ENCODE measurements around the gene MLST8. TPM values are rescaled to one million over a fixed set of nuclear protein-coding genes. Genes with fewer than 3 reads are reported as not detected.

MLST8 gene, protein sequence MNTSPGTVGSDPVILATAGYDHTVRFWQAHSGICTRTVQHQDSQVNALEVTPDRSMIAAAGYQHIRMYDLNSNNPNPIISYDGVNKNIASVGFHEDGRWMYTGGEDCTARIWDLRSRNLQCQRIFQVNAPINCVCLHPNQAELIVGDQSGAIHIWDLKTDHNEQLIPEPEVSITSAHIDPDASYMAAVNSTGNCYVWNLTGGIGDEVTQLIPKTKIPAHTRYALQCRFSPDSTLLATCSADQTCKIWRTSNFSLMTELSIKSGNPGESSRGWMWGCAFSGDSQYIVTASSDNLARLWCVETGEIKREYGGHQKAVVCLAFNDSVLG
- 16.0 and 25.6 TPM in 2 replicates for total RNA-seq

DNA sequence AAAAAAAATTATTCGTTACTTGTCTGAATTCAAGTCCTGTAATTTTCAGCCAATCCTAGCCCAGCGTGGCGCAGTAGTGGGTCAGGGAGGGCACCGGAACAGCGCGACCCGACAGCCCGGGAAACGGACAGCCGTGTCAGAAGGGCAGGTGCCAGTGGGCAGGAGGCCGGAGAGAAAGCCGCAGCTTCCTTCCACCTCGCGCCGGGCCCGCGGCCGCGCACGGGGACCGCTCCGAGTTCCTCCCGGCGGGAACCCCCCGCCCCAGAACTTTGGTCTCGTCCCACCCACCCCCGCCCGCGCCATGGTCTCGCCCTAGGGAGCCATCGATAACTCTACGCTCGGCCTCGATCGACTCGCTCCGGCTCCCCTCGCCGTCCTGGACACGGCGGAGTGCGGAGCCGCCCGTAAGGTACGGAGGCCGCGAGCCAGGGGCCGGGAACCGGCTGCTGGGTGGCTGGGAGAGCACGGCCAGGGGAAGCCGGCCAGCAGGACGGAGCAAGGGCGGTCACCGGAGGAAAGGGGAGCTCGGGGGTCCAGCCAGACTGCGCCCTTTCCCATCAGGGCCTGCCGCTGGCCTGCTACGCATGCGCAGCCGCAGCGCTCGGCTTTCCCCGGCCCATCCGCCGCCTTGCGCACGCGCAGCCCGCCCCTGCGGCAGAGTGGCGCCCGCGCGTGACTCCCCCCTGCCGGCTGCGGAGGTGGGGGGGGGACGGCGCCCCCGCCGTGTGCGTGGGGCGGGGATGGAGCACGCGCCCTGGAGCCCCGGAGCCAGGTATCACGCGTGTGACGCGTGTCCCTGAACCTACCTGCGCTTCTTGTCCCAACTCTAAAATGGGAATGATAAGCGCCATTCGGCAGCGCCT is at the start of gene MLST8:
MLST8 (plus strand) TSS at position 351 of the 863 bp plus-strand sequence. CDS start 632 bp downstream, outside the sequence.
- DNase-seq: peak; percentile 90

DNA sequence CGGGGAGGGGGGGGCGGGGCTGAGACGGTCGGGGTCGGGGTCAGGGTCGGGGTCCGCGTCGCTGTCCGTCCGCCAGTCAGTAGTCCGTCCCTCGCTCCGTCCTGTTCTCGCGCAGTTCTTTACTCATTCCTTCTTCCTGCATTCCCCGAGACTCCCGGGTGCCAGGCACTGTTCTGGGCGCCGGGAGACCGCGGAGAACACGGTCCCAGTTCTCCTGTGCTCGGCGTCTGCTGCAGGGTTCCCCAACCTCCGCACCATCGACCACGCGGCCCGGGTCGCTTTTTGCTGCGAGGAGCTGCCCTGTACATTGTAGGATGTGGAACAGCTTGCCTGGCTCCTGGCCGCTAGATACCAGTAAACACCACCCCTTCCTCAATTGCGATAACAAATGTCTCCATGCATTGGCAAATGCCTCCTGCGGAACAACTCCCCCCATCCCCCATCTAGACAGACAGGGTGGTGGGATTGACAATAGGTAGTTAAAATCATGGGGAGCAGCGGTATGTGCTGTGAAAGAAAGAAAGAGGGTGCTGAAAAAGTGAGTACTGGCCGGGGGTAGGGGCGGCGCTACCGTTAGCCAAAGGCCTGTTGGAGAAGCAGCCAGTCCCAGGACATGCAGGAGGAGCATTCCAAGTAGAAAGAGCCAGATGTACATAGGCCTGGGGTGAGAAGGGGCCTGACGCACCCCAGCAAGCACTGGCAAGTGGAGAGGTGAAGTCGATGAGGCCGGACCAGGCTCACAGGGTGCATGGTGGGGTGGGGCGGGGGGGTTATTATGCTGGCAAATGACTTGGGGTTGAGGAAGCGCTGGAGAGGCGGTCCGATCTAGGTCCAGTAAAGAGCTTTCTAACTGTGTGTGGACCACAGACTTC is 49.0 kb upstream of the MLST8 start:
- peak; percentile 63 for DNase-seq

DNA sequence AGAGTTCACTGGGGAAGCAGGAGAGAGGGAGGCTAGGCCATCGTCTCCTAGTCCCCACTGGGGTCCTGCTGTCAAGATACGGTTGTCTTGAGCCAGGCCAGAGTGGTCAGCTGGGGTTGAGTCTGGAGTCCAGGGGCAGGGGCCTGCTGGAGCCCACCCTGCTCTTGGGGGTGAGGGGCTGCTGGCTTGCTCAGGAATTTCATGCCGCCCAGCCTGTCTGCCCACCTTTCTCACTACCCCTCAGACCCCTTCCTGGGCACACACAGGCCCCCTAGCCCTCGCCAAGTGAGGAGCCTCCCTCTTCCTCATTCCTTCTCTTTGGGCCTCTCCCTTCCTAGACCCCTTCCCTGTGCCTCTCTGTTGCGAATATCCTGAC is 48.4 kb upstream of the MLST8 start:
- no peak for DNase-seq

DNA sequence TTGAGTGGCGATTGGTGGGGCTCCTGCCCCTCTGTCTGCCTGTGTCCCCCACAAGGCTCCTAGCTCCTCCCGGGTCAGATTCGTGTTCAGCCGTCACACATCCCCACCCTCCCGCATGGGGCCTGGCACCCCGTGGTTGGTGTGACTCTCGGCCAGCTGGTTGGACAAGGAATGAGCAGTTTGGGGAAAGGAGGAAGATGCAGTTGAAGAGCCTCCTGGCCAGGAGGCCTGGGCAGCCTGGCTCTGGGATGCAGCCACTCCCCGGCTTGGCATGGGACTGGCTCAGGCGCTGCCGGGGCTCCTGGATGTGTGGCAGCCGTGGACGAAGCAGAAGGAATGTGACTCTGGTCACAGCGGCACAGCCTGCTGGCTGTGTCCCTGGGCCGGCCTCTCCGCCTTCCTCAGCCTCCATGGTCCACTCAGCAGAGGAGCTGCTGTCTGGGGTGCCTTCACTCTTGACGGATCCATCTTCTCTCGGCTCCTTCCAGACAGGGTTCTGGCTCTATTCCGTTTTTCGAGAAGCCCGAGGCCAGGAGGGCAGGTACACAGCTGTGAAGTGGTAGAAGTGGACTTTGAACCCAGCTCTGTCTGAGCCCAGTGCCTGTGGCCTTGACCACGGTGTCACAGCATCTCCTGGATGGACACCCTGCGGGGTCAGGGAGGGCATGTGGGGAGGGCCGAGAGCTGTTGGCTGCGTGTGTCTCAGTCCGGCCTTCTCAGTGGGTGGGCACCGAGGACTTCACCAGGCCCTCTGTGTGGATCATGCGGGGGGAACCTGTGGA is 47.6 kb upstream of the MLST8 start:
- no peak for DNase-seq

DNA sequence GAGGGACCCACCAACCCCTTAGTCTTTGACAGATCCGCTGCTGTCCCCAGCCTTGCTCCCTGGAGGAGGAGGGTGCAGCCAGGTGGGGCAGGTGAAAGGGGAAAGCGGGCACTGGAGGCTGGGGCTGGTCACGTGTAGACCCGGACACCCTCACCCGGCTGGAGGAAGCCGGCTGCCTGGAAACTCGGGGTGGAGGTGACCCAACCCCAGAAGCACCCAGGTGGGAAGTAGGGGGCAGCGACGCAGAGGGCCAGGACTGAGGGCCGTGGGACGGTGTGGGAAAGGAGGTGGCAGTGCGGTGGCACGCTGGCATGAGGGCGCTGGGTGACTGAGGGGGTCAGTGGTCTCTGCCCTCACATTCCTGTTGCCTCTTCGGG is 47.0 kb upstream of the MLST8 start:
- DNase-seq: no peak

DNA sequence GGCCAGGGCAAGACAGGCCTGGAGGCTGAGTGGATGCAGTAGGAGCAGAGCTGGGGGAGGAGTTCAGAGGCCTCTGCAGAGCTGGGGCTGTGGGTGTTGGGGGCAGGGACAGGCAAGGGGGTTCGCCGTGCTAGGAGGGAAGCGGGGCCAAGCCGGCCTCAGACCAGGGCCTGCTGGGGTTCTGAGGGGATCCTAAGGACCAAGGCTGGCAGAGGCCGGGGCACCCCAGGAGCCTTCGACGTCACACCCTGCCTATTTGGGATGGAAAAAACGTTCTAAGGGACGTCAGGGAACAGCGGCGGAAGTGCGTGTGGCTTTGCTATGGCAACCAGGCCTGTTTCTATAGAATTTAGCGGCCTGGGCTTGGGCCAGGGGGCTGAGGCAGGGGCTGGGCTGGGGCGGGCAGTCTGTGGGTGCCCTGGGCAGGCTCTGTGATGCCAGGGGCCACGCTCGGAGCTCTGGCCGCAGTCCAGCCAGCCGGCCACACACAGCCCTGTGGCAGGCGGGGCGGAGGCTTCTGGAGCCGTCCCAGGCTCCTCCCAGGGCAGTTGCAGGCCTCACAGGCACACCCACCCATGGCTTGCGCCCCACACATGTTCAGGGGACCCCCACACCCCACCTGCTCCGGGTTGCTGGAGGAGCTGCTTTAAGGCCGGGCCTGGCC is 45.9 kb upstream of the MLST8 start:
- DNase-seq: peak; percentile 83

DNA sequence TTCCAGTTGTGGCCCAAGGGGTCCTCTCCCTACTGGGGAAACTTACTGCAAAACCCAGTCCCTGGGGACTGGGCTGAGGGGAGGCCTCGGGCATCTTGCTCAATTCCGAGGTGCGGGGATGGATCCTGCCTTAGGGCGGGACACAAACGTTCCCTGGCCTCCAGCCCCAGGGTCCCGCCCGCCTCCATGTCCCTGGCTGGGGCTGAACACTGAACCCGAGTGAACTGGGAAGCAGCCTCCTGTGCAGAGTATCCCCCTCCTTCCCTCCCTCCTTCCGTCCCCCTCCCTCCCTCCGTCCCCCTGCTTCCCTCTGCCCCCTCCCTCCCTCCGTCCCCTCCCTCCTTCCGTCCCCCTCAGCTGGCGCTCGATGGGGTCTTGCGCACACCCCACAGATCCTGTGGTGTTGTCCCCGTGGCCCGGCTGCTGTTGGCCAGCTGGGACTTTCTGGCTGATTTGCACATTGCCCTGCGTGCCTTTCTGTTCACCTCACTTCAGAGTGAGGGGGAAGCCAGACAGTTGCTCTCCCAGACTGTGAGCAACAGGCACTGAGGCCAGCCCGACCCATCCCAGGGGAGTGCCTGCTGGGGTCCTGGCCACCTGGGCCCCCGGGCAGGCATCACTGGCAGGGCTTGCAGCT is 44.2 kb upstream of the MLST8 start:
- DNase-seq: no peak

DNA sequence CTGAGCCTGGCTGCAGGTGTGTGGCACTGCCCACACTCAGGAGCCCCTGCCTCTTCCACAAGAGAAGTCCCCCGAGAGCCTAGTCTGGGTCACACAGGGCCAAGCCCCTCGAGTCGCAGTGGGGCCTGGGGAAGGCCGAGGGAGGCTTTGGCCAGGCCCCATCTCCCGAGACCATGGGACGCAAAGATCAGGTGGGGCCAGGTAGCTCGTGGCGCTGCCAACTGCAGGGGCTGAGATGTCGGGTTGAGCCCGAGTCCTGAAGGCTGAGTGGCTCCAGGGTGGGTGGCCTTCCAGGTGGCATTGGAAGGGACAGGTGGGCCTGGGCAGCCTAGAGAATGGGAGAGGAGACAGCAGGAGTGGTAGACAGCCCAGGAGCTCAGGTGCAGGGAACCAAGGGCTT is 43.3 kb upstream of the MLST8 start:
- DNase-seq: no peak

DNA sequence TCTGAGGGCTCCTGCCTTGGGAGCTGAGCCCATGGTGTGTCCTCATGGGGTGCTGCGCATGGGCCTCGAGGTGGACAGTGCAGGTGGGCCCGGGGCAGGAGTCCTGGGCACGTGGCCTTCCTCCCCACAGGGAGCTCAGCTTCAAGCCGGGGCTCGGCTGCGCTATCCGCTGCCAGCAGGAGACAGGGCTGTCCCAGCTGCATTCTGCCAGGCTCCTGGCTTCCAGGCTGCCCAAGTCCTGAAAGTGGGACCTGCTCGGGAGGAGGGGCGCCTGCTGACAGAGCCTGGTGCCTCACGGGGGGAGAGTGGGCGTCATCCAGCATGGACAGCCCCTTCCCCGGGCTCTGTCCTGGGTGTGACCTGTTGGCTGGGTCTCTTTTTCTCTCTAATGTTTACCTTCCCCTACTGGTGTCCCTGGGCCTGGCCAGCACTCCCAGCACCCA is 42.6 kb upstream of the MLST8 start:
- DNase-seq: no peak

DNA sequence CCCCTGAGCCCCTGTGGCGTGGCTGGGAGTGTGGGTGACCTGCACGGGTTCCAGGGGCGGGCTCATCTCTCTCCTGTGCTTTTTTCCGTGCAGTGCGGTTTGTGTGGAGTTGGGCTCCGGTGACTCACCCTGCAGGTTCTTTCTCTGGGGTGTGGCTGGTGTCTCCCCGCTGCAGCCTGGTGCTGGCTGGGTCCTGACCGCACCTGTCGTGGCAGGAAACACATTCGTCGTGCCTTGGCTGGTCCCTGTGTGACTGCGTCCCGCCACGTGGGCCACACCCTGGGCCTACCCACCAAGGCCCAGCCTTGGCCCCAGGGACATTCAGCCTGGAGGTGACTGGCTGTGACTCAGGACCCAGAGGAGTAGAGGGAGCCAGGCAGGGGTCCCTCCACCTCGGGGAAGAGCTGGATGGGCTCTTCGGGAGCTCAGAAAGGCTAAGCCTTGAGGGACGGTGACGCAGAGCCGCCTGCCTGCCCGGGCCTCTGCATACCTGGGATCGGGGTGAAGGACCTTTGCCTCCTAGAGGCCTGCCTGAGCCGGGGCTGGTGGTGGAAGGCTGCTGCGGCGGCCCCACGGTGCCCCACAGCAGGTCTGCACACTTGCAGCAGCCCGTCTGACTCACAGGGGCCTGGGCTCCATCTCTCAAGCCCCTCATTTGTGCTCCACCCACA is 41.9 kb upstream of the MLST8 start:
- DNase-seq: no peak

DNA sequence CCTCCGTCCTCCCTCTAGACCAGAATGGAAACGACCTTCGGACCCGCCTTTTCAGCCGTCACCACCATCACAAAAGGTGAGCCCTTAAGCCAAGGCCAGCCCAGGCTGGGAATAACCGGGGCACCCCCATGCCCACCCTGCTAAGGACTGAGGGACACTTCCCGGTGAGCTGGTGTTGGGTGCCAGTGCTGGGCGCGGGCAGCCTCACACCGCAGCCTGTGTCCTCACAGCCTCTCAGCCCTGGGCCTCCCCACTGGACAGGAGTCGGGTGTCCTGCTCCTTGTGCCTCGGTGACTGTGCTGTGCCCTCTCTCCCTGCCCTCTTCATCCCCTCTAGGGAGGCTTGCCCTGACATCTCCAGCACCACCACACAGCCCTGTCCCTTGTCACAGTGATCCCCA is 39.4 kb upstream of the MLST8 start:
- no peak for DNase-seq

DNA sequence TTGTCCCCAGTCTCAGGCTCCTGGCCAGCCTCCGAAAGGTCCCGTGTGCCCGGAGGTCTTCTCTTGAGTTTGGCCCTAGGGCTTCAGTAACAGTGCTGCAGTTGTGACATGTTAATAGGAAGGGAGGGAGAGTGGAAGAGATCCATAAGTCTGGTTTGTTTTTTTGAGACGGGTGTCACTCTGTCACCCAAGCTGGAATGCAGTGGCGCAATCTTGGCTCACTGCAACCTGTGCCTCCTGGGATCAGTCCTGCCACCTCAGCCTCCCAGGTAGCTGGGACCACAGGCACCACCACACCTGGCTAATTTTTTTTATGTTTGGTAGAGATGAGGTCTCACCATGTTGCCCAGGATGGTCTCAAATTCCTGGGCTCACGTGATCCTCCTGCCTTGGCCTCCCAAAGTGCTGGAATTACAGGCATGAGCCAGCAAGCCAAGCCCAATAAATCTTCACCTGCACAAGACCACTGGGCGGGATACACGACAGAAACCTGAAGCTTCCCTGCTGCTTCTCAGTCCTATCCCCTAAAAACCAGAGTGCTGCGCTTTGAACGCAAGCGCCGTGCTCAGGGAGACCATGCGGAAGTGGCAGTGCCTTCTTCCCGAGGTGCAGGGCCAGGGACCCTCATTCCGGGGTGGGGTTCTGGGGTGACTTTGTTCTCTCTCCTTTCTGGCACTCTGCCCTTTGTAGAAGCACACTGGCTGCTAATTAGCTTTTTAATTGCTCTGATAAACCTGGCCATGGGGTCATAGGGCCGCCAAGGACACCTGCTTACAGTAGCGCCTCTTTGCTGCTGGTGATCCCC is 38.8 kb upstream of the MLST8 start:
- DNase-seq: no peak

DNA sequence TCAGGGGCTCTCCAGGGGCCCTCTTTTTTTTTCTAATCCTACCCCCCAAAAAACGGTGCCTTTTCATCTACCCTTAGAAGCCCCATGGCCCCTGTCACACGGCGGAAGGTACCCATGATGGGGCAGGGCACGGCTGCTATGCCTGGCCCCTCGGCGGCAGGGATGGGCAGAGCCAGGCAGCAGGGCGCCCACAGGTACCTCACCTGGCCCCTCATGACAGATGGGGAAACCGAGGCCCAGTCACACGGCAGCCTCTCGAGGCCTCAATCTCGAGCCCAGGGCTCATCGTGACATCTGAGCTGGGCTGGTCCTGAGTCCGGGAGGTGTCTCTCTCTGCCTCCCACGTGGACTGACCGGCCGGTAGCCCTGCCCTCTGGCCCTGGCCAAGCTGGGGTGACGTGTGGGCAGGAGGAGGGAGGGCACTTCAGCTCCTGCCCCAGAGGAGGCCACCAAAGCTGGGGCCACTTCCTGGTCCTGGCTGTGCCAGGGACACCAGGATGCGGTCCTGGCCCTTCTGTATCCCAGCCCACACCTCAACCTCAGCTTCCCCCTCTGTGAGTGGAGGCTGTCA is 38.1 kb upstream of the MLST8 start:
- no peak for DNase-seq

DNA sequence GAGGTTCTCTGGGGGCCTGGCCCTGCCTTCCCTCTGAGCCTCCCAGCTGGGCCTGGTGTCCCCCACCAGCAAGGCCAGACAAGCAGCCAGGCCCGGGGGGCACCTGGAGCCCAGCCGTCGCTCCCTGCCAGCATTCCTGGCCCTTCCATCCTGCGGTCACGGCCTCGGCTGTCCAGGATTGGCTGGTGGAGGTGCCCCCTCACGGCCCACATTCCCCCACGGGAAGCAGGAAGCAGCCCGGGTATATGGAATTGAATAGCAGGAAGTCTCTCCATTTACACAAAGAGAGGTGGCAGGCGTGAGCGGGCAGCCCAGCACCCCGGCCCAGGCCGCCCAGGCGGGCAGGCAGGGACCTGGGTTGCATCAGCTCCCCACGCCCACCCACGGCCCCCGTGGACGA is 35.2 kb upstream of the MLST8 start:
- DNase-seq: peak; percentile 96

DNA sequence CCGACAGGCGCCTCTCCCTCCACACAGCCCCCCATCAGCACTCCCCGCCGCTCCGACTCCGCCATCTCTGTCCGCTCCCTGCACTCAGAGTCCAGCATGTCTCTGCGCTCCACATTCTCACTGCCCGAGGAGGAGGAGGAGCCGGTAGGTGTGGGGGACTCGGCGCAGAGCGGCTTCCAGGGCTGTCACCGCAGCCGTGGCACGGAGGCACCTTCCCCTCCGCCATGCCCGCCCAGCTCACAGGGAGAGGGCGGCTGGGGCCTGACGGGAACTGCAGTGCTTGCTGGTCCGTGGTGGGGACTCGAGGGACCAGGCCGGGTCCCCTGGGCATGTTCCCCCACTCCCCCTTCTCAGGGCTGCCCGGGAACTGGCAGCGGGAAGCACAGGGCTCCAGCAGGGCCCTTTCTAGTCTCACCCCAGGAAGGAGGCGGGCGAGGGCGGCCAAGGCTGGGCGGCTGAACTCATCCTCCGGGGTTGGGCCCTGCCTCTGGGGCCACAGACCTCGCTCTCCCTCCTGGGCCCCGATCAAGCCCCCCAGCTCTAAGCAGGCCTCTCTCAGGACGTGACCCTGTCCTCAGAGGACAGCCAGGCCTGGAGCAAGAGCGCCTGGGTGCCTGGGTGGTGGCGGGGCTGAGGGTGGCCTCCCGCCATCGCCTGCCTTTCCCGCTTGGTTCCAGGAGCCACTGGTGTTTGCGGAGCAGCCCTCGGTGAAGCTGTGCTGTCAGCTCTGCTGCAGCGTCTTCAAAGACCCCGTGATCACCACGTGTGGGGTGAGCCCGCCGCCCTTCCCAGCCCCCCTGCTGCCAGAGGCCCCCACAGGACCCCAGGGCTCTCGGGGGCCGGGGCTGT is 34.4 kb upstream of the MLST8 start:
- DNase-seq: peak; percentile 64

DNA sequence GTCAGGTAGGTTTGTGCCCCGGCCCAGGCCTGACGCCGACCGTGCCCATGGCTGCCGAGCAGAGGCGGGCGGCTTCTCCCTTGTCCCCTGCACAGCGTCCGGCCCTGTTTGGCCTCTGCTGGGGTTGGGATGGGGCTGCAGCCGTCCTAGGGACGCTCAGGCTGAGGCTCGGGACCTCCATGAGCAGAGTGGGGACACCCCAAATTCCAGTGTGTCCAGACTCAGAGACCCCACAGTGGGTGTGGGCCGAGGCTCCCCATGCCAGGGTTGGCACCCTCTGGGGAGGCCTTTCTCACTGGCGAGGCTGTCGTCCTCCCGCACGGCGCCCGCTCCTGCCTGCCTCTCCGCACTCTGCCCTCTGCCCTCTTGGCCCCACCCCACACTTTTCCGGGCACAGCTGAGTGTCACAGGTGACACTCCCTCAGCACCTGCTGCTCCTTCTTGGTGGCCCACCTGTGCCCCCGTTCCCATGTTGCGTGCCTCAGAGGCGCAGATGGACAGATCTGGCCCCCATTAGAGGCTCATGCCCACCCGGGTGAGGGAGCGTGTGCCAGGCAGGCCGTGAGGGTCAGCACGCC is 33.6 kb upstream of the MLST8 start:
- DNase-seq: no peak

DNA sequence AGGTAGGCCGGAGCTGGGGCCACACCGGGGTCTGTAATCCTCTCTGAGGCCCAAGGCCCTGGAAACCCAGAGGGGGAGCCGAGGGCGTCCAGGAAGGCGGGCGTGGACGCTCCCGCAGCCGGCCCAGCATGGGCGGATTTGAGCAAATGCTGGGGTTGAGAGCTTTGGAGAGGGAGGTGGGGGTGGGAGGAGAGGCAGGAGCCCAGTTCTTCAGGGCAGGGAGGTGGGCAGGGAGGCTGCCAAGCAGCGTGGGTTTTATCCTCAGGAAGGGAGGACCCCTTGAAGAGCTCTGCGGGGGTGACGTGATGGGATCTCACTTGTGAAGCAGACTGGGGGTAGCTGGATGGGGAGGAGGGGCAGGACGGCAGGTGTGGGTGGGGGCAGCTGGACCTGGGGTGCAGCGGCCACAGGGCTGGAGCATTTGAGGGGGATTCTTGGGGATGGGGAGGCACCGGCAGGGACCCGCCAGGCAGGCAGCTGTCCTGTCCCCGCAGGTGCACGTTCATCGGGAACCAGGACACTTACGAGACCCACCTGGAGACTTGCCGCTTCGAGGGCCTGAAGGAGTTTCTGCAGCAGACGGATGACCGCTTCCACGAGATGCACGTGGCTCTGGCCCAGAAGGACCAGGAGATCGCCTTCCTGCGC is 32.4 kb upstream of the MLST8 start:
- DNase-seq: no peak

Measured in dermis blood vessel endothelial cell (primary cell).